OCI-LY7 (cell line): ENCODE measurements around the gene METAP2.

Source experiments
- CTCF ChIP-seq: fragments of 200-600 bp; sonication (generic); conservative IDR thresholded peaks from 2 replicates; pipeline ENCODE4 v1.5.1; 2014; ENCODE audit warnings: mild to moderate bottlenecking, antibody characterized with exemption, low read length, moderate library complexity, mixed read lengths
- EZH2phosphoT487 ChIP-seq: fragments of 200-600 bp; sonication (generic); IDR thresholded peaks from 2 replicates; pipeline ENCODE4 v1.6.1; 2018; ENCODE audit warnings: low read depth, borderline replicate concordance, mild to moderate bottlenecking, mixed run types, antibody characterized with exemption, low read length, moderate library complexity, mixed read lengths

- no peak for TF ChIP-seq EZH2phosphoT487
- no peak for TF ChIP-seq CTCF
These were observed 23.1 kb downstream of the METAP2 start for GRCh38 chr12:95497031-95497430.
